Fibroblast of skin of left quadriceps (primary cell): Measurements from ENCODE around the gene AHCTF1.

Source experiments
- DNase-seq, 2 experiments: peaks; one replicate each; pipeline ENCODE4 v3.0.0-alpha.2; 2013; ENCODE audit warnings: low read depth in 2 of 2

Gene AHCTF1

GRCh38 chr1:246800356-246800755, 131.4 kb downstream of the AHCTF1 start:
- DNase-seq = no peak

GRCh38 chr1:246798606-246799496, 132.9 kb downstream of the AHCTF1 start:
- no peak for DNase-seq

- DNase-seq = no peak
These were observed 133.6 kb downstream of the AHCTF1 start for GRCh38 chr1:246798107-246798506.

- no peak for DNase-seq
These were observed 134.2 kb downstream of the AHCTF1 start for GRCh38 chr1:246797597-246797996.

GRCh38 chr1:246797157-246797556, 134.6 kb downstream of the AHCTF1 start:
- DNase-seq = no peak

GRCh38 chr1:246795906-246796694, 135.6 kb downstream of the AHCTF1 start:
- no peak for DNase-seq

- DNase-seq = no peak
These were observed 136.7 kb downstream of the AHCTF1 start for GRCh38 chr1:246794828-246795671.

- no peak for DNase-seq
These were observed 137.5 kb downstream of the AHCTF1 start for GRCh38 chr1:246794048-246794827.

- DNase-seq = no peak
These were observed 138.3 kb downstream of the AHCTF1 start for GRCh38 chr1:246793356-246793896.

GRCh38 chr1:246792603-246793002, 139.1 kb downstream of the AHCTF1 start:
- no peak for DNase-seq

GRCh38 chr1:246791303-246791918, 140.3 kb downstream of the AHCTF1 start:
- no peak for DNase-seq

- DNase-seq = no peak
These were observed 140.9 kb downstream of the AHCTF1 start for GRCh38 chr1:246790833-246791232.

- no peak for DNase-seq
These were observed 141.4 kb downstream of the AHCTF1 start for GRCh38 chr1:246790364-246790763.

GRCh38 chr1:246789454-246790339, 142.1 kb downstream of the AHCTF1 start:
- DNase-seq = no peak
